Measurements from ENCODE around the gene CDH20. TPM values are rescaled to one million over a fixed set of nuclear protein-coding genes. Genes with fewer than 3 reads are reported as not detected.

Gene CDH20
- total RNA-seq, 1 experiment from 2014 or later, result not detected

DNA sequence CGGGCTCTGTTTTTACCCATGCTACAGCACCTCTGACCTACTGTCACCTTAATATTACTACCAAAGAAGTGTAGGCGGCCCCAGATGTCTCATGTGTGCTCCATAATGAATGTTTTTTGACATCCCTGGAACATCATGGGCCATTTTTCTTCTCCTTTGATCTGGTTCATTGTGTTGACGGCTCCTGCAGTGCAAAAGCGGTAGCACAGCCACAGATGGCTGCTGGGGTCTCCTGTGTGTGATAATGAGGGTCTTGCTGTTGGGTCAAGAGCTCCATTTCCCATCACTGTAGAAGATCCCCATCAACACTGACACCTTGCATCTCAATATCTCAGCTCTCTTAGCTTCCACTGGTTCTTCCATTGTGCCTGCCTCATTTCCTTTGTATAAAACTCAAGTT lies 95.0 kb downstream of the CDH20 start:
- ATAC-seq (no peak), DNase-seq (ENCODE audit: low read depth, low spot score) (no peak)
- ChIA-PET POLR2A (no interaction called here), CTCF (no interaction called here), RAD21 (ENCODE audit: low non-redundant PET in 1 of 2, low total read pairs in 2 of 2, uncharacterized antibody in 2 of 2, unreplicated experiment in 2 of 2) (no interaction called here)
- Histone ChIP-seq H2AFZ (ENCODE audit: low read depth, low read length, poor library complexity, severe bottlenecking) (no peak overlapping the region), H3K4me3 (replicated peaks in 1 of 2; ENCODE audit: low read depth in 1 of 2, low read length in 2 of 2) (no peak overlapping the region), H3K36me3 (ENCODE audit: control insufficient read depth in 1 of 2, insufficient read depth in 2 of 2, low read length in 2 of 2) (no peaks in the 10 kb centered on the region), H3K9ac (ENCODE audit: low read length) (no peak overlapping the region), H3K4me1 (ENCODE audit: control insufficient read depth in 1 of 2, insufficient read depth in 2 of 2, low read length in 2 of 2) (no peaks in the 10 kb centered on the region), H4K20me1 (ENCODE audit: insufficient read depth) (no peaks in the 10 kb centered on the region), H3K27ac (ENCODE audit: low read depth, low read length) (no peak overlapping the region), H3K27me3 (ENCODE audit: insufficient read depth, low read length) (no peaks in the 10 kb centered on the region; the same call in none of the 2 replicates), H3K4me2 (ENCODE audit: low read length) (no peak overlapping the region), H3K79me2 (ENCODE audit: insufficient read depth, low read length) (no peaks in the 10 kb centered on the region), H3K9me2 (ENCODE audit: insufficient read depth) (no peaks in the 10 kb centered on the region), H3K9me3 (ENCODE audit: control insufficient read depth in 1 of 2, insufficient read depth in 1 of 2, low read depth in 1 of 2, low read length in 2 of 2) (no peaks in the 10 kb centered on the region)
- BruUV-seq (replicated peaks), result no TSS peak
- TF ChIP-seq CBX3 (IDR thresholded peaks at IDR 0.05; ENCODE audit: low read depth) (no peak), ZNF274 (IDR thresholded peaks at IDR 0.05; ENCODE audit: low read depth, low read length) (no peak), POLR2AphosphoS5 (IDR thresholded peaks at IDR 0.05; ENCODE audit: low read depth, low read length) (no peak), POLR2A (IDR thresholded peaks at IDR 0.05; ENCODE audit: borderline replicate concordance, extremely low read depth, insufficient read depth, insufficient read length) (no peak), ZFX (IDR thresholded peaks at IDR 0.05) (no peak), SRF (IDR thresholded peaks at IDR 0.05; ENCODE audit: low read depth) (no peak), JUND (IDR thresholded peaks at IDR 0.05) (no peak)
- TF ChIP-seq, protein P1, sequence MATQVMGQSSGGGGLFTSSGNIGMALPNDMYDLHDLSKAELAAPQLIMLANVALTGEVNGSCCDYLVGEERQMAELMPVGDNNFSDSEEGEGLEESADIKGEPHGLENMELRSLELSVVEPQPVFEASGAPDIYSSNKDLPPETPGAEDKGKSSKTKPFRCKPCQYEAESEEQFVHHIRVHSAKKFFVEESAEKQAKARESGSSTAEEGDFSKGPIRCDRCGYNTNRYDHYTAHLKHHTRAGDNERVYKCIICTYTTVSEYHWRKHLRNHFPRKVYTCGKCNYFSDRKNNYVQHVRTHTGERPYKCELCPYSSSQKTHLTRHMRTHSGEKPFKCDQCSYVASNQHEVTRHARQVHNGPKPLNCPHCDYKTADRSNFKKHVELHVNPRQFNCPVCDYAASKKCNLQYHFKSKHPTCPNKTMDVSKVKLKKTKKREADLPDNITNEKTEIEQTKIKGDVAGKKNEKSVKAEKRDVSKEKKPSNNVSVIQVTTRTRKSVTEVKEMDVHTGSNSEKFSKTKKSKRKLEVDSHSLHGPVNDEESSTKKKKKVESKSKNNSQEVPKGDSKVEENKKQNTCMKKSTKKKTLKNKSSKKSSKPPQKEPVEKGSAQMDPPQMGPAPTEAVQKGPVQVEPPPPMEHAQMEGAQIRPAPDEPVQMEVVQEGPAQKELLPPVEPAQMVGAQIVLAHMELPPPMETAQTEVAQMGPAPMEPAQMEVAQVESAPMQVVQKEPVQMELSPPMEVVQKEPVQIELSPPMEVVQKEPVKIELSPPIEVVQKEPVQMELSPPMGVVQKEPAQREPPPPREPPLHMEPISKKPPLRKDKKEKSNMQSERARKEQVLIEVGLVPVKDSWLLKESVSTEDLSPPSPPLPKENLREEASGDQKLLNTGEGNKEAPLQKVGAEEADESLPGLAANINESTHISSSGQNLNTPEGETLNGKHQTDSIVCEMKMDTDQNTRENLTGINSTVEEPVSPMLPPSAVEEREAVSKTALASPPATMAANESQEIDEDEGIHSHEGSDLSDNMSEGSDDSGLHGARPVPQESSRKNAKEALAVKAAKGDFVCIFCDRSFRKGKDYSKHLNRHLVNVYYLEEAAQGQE (IDR thresholded peaks at IDR 0.05; ENCODE audit: low read depth), result no peak
- TF ChIP-seq, protein P2, sequence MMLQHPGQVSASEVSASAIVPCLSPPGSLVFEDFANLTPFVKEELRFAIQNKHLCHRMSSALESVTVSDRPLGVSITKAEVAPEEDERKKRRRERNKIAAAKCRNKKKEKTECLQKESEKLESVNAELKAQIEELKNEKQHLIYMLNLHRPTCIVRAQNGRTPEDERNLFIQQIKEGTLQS (IDR thresholded peaks at IDR 0.05), result no peak
- intact Hi-C loops (cut with micrococcal nuclease), result no loop called here
